MM.1S (cell line): ENCODE measurements around the gene PARP11.

Experiments
- DNase-seq: peaks from one replicate; pipeline ENCODE4 v3.0.0-alpha.2; 2015
- H2AFZ ChIP-seq: fragments of 300-600 bp; sonication (generic); 2 replicates; pipeline ENCODE4 v1.6.0; 2016; ENCODE audit warnings: antibody characterized with exemption, low read length
- H3F3A ChIP-seq: fragments of 300-600 bp; sonication (generic); 2 replicates; pipeline ENCODE4 v1.6.1; 2016; ENCODE audit warnings: mild to moderate bottlenecking, antibody characterized with exemption, low read length, moderate library complexity, mixed read lengths; ENCODE audit not compliant: insufficient read depth
- H3K27ac ChIP-seq: fragments of 300-600 bp; sonication (generic); 2 replicates; pipeline ENCODE4 v1.5.1; 2016; ENCODE audit warnings: mild to moderate bottlenecking, low read length
- H3K27me3 ChIP-seq: fragments of 300-600 bp; sonication (generic); replicated peaks from 2 replicates; pipeline ENCODE4 v1.6.0; 2016; ENCODE audit warnings: low read length; ENCODE audit not compliant: insufficient read depth
- H3K36me3 ChIP-seq: fragments of 300-600 bp; sonication (generic); replicated peaks from 2 replicates; pipeline ENCODE4 v1.6.1; 2016; ENCODE audit warnings: mild to moderate bottlenecking, low read length, mixed read lengths; ENCODE audit not compliant: insufficient read depth
- H3K4me1 ChIP-seq: fragments of 300-600 bp; sonication (generic); 2 replicates; pipeline ENCODE4 v1.6.1; 2016; ENCODE audit warnings: low read length, mixed read lengths
- H3K4me2 ChIP-seq: fragments of 300-600 bp; sonication (generic); 2 replicates; pipeline ENCODE4 v1.6.0; 2016; ENCODE audit warnings: low read depth, low read length
- H3K4me3 ChIP-seq: fragments of 300-600 bp; sonication (generic); 2 replicates; pipeline ENCODE4 v1.5.1; 2016; ENCODE audit warnings: low read length, mixed read lengths
- H3K79me2 ChIP-seq: fragments of 300-600 bp; sonication (generic); 2 replicates; pipeline ENCODE4 v1.6.1; 2016; ENCODE audit warnings: mixed run types, low read length, mixed read lengths
- H3K9ac ChIP-seq: fragments of 300-600 bp; sonication (generic); 2 replicates; pipeline ENCODE4 v1.6.1; 2016; ENCODE audit warnings: low read length, mixed read lengths
- H3K9me2 ChIP-seq: fragments of 300-600 bp; sonication (generic); replicated peaks from 2 replicates; pipeline ENCODE4 v1.6.1; 2016; ENCODE audit warnings: mild to moderate bottlenecking, low read length, mixed read lengths; ENCODE audit not compliant: insufficient read depth
- H3K9me3 ChIP-seq: fragments of 300-600 bp; sonication (generic); replicated peaks from 2 replicates; pipeline ENCODE4 v1.6.1; 2016; ENCODE audit warnings: mild to moderate bottlenecking, low read length, mixed read lengths; ENCODE audit not compliant: insufficient read depth
- H4K20me1 ChIP-seq: fragments of 300-600 bp; sonication (generic); 2 replicates; pipeline ENCODE4 v1.6.1; 2016; ENCODE audit warnings: mild to moderate bottlenecking, low read length, moderate library complexity, mixed read lengths; ENCODE audit not compliant: insufficient read depth
- EZH2 ChIP-seq: fragments of 300-600 bp; sonication (generic); optimal IDR thresholded peaks from 2 replicates; pipeline ENCODE3; 2017; ENCODE audit warnings: low read depth, mild to moderate bottlenecking, antibody characterized with exemption, low read length, mixed read lengths
- EZH2phosphoT487 ChIP-seq: fragments of 300-600 bp; sonication (generic); IDR thresholded peaks from 2 replicates; pipeline ENCODE4 v1.6.1; 2018; ENCODE audit warnings: antibody characterized with exemption, low read length
- TF ChIP-seq, protein P1 (sequence below): fragments of 300-600 bp; sonication (generic); IDR thresholded peaks from 2 replicates; pipeline ENCODE4 v1.5.1; 2016; ENCODE audit warnings: antibody characterized with exemption, low read length, mixed read lengths

The PARP11 gene

DNA sequence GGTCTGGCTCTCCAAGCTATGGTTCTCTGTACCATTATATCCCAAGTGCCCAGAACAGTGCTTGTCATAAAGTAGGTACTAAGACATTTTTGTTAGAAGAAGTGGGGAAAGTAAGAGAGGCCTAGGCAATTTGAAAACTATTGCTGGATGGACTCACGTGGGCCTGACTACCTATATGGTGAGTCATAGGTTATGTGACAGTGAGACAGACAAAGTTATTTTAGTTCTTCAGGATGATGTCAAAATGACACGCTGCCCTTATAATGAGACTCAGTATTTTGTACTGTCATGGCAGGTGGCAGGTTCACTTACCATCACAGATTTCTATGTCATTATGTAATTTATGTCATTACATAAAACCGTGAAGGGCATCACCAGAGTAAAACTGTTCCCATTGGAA lies 53.1 kb downstream of the PARP11 start:
- no peaks in the 10 kb centered on the region for H4K20me1 ChIP-seq
- no peak for DNase-seq

DNA sequence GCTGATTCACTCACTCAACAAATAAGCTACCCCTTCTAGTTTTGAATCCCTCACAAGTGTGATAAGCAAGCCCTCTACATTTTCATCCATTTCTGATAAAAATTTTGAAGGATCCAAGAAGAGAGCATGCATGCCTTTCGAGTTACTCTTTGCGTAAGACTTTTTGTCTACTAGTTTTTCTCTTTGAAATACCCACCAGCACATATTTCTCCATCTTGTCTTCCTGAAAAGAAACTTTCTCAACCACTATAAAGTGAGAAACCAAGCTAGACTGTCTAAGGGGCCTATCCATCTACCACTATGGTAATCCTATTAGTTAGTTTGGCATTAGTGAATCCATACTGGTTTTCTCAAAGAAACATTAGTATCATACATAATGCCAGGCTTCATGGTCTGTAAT lies 56.9 kb downstream of the PARP11 start:
- TF ChIP-seq EZH2phosphoT487 (no peak), EZH2 (no peak)
- TF ChIP-seq, protein P1, sequence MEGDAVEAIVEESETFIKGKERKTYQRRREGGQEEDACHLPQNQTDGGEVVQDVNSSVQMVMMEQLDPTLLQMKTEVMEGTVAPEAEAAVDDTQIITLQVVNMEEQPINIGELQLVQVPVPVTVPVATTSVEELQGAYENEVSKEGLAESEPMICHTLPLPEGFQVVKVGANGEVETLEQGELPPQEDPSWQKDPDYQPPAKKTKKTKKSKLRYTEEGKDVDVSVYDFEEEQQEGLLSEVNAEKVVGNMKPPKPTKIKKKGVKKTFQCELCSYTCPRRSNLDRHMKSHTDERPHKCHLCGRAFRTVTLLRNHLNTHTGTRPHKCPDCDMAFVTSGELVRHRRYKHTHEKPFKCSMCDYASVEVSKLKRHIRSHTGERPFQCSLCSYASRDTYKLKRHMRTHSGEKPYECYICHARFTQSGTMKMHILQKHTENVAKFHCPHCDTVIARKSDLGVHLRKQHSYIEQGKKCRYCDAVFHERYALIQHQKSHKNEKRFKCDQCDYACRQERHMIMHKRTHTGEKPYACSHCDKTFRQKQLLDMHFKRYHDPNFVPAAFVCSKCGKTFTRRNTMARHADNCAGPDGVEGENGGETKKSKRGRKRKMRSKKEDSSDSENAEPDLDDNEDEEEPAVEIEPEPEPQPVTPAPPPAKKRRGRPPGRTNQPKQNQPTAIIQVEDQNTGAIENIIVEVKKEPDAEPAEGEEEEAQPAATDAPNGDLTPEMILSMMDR = no peak
- Histone ChIP-seq H3K79me2 (no peaks in the 10 kb centered on the region), H3K4me3 (no peak overlapping the region), H3K9me2 (no peaks in the 10 kb centered on the region), H3K36me3 (no peaks in the 10 kb centered on the region), H3K4me1 (no peaks in the 10 kb centered on the region), H3K27me3 (no peaks in the 10 kb centered on the region), H3K4me2 (no peak overlapping the region), H3F3A (no peaks in the 10 kb centered on the region), H2AFZ (no peak overlapping the region), H3K9ac (no peak overlapping the region), H3K27ac (no peak overlapping the region), H3K9me3 (no peaks in the 10 kb centered on the region), H4K20me1 (no peaks in the 10 kb centered on the region)
- DNase-seq = no peak

More for the DNA sequence above, 53.1 kb downstream of the PARP11 start:
- TF ChIP-seq EZH2 (no peak), EZH2phosphoT487 (no peak)
- TF ChIP-seq, protein P1 = no peak
- Histone ChIP-seq H3F3A (no peaks in the 10 kb centered on the region), H3K9ac (no peak overlapping the region), H3K36me3 (no peaks in the 10 kb centered on the region), H3K4me1 (no peaks in the 10 kb centered on the region), H3K9me3 (no peaks in the 10 kb centered on the region), H3K9me2 (no peaks in the 10 kb centered on the region), H3K4me2 (no peak overlapping the region), H3K27ac (no peak overlapping the region), H3K4me3 (no peak overlapping the region), H3K79me2 (no peaks in the 10 kb centered on the region), H3K27me3 (no peaks in the 10 kb centered on the region), H2AFZ (no peak overlapping the region)

DNA sequence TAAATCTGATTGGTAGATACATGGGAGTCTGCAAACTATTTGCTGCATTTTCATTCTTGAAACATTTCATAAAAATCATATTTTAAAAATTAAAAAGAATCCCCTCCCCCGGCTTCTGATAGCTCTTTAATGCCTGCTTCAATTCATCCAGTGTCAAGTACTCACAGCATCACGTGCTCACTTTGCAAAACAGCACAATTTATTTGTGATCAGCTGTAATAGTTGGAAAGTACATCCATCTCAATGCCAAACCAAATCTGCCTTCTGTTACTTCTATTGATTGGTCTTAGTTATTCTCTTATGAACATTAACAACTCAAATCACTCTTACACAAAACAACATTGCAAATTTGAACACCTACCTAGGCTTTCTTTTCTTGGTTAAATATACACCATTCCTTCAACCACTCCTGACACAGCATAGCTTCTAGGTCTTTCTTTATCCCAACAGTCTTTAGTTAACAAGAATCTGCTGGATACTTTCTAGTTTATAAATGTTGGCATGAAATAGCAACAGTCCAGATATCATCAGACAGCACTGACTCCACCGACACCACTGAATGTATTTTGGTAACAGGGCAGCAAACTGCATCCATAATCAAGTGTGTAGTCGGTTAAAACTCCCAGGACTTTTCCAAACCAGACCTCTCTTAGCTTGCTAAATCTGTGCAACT lies 58.0 kb downstream of the PARP11 start:
- no peaks in the 10 kb centered on the region for H3K4me1 ChIP-seq
- no peaks in the 10 kb centered on the region for H4K20me1 ChIP-seq
- H3K36me3 ChIP-seq = no peaks in the 10 kb centered on the region
- TF ChIP-seq EZH2phosphoT487 (no peak), EZH2 (no peak)
- H3K27me3 ChIP-seq = no peaks in the 10 kb centered on the region
- no peak for DNase-seq
- no peaks in the 10 kb centered on the region for H3K9me2 ChIP-seq
- no peak overlapping the region for H2AFZ ChIP-seq
- no peak overlapping the region for H3K4me2 ChIP-seq
- H3K79me2 ChIP-seq = no peaks in the 10 kb centered on the region
- no peaks in the 10 kb centered on the region for H3K9me3 ChIP-seq
- no peak overlapping the region for H3K27ac ChIP-seq
- no peak overlapping the region for H3K4me3 ChIP-seq
- H3K9ac ChIP-seq = no peak overlapping the region
- no peaks in the 10 kb centered on the region for H3F3A ChIP-seq

DNA sequence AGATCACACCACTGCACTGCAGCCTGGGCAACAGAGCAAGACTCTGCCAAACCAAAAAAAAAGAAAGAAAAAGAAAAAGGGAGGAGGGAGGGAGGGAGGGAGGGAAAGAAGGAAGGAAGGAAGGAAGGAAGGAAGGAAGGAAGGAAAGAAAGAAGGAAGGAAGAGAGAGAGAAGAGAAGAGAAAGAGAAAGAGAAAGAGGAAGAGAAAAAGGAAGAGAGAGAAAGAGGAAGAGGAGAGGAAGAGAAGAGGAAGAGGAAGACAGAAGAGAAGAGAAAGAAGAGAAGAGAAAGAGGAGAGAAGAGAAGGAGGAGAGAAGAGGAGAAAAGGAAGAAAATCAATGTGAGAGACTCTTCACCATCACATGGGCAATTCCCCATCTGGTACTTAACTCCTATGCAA lies 62.7 kb downstream of the PARP11 start:
- Histone ChIP-seq H3K27me3 (no peaks in the 10 kb centered on the region), H3K9me2 (no peaks in the 10 kb centered on the region), H3K4me3 (no peak overlapping the region), H3K4me1 (no peaks in the 10 kb centered on the region), H2AFZ (no peak overlapping the region), H3K9ac (no peak overlapping the region), H3K36me3 (no peaks in the 10 kb centered on the region), H3K4me2 (no peak overlapping the region), H4K20me1 (no peaks in the 10 kb centered on the region), H3K27ac (no peak overlapping the region), H3K79me2 (no peaks in the 10 kb centered on the region), H3F3A (no peaks in the 10 kb centered on the region), H3K9me3 (no peaks in the 10 kb centered on the region)
- TF ChIP-seq EZH2 = no peak
- TF ChIP-seq EZH2phosphoT487 = no peak
- TF ChIP-seq, protein P1 = no peak
- DNase-seq = no peak
